Stimulated activated CD4-positive, alpha-beta T cell treated with anti-CD3 and anti-CD28 coated beads, TNF-alpha, amount 100 ng/mL, for 48 hours (primary cell): Measurements from ENCODE around the gene CLEC10A.
A peak's percentile ranks its signal among the peaks of the same experiment; 100 is the strongest.
"Not testable (repeated sequence)": the region's sequence is repeated elsewhere in the genome, so short reads cannot be mapped to it uniquely, and the experiment has no call there.

ENCODE experiments used
- DNase-seq, 3 donors: peaks; one replicate each; pipeline ENCODE4 v3.0.0-alpha.2; 2020; ENCODE audit warnings: low read depth in 3 of 3

CLEC10A gene

DNA sequence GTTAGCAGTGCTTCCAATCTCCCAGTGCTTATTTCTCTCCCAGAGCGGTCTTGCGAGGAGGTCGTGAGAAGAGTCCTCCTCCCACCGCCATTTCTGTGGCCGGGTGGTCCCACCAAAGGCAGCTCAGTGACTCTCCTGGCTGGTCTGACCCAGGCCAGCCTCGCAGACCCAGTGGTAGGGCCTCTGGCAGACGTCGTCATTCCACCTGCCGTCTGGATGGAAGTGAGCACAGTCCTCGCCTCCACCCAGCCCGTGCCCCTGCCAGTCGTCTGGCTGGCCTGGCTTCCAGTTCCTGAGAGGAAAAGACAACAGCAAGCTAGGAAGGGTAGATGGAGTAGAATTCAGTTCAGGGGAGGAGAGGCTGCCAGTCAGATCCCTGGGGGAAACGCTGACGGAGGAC is 5.1 kb downstream of the CLEC10A start:
- DNase-seq: no peak

GRCh38 chr17:7072406-7072805 is 7.6 kb downstream of the CLEC10A start:
- no peak for DNase-seq

DNA sequence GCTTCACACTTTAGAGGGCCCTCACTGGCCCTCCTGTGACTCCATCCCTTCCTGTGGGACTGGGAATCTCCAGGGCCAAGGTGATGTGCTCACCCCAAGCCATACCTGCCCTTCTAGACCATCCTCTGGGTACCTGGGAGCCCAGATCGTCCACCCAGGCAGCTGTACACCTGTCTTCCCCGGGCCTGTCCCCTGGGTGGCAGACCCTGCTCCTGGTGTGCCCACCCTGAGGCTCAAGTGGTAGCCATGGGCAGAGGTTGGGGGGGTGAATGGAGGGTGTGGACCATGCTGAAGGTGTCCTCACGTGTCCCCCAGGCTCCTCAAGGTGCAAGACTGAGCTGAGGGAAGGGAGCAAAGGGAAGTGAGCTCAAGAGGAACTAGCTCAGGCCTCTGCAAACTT is 9.3 kb downstream of the CLEC10A start:
- DNase-seq: no peak

DNA sequence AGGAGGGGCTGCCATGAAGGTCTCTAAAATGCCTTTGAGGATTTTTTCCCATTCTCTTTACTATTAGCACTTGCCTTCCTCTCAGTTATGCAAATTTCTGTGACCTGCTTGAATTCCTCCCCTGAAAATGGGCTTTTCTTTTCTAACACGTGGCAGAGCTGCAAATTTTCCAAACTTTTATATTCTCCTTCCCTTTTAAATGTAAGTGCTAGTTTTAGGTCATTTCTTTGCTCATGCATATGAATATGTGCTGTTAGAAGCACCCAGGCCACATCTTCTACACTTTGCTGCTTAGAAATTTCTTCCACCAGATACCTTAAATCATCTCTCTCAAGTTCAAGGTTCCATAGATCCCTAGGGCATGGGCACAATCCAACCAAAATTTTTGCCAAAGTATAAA is 11.8 kb downstream of the CLEC10A start:
- DNase-seq: no peak

DNA sequence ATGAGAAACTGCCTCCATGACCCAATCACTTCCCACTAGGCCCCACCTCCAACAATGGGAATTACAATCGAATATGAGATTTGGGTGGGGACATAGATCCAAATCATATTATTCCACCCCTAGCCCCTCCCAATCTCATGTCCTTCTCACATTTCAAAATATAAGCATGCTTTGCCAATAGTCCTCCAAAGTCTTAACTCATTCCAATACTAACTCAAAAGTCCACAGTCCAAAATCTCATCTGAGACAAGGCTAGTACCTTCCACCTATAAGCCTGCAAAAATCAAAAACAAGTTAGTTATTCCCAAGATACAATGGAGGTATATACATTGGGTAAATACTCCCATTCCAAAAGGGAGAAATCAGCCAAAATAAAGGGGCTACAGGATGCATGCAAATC is 12.9 kb downstream of the CLEC10A start:
- no peak for DNase-seq

- no peak for DNase-seq
Measured at GRCh38 chr17:7064261-7064660, 15.8 kb downstream of the CLEC10A start.

DNA sequence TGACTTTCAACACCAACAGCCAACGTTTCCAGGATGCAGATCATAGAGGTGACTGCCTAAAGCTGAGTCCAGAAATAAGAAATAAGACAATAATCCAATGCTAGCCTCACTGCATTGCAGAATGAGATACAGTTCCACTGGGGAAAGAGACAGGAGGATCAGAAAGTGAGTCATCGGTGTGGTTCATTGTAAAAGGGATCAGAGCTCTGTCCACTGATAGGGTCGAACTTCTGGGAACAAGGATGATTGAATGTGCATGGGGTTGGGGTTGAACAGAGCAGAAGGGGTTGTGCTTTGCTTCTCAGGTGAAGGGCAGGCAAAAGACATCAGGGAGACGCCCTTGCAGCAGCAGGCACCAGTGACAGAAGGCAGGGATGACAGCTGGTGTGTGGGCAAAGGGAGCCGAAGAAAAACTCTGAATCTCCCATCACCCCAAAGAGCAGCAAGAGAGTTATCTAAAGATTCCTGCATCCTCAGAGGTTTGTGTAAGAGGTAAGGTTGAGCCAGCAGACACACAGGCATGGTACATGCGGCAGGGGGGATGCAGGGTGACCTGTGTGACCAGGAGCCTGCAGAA is 16.4 kb downstream of the CLEC10A start:
- DNase-seq: no peak

- peak in 2 of 3 donors; percentile 48 to 51 for DNase-seq
Measured at GRCh38 chr17:7060165-7060891, 19.7 kb downstream of the CLEC10A start.

GRCh38 chr17:7058831-7059447 is 21.1 kb downstream of the CLEC10A start:
- no peak for DNase-seq

- DNase-seq: no peak
Measured at GRCh38 chr17:7056386-7056785, 23.7 kb downstream of the CLEC10A start.

DNA sequence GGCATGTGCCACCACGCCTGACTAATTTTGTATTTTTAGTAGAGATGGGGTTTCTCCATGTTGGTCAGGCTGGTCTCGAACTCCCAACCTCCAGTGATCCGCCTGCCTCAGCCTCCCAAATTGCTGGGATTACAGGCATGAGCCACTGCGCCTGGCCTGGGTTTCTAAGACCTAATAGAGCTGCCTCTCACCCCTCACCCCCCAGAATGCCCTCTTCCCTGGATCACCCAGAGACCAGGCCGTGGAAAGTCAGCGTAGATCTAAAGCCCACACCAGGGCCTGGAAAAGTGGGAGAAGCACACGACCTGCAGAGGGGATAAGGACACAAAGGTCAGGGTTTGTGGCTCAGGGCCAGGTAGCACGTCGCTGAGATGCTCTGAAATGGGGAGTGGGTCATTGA is 29.5 kb downstream of the CLEC10A start:
- DNase-seq: not testable (repeated sequence)

DNA sequence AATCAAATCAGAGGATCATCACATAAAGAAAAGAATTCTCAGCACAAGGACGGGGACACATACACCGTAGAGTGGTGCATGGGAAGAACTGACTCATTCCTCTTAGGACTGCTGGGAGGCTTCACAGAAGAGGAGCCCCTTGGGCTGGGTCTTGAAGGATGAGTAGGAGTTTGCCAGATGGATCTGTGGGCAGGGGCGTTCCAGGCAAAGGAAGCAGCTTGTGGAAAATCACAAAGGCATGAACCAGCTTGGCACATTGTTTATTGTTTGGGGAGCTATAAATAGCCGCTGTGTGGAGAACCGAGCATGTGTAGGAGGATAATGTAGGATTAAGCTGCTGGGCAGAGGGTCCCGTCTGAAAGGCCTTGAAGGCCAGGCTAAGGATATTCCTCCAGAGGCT is 31.1 kb downstream of the CLEC10A start:
- DNase-seq: no peak

- DNase-seq: no peak
Measured at GRCh38 chr17:7047566-7047965, 32.5 kb downstream of the CLEC10A start.

- DNase-seq: peak; percentile 30 to 68 (median 63)
Measured at GRCh38 chr17:7046725-7047397, 33.2 kb downstream of the CLEC10A start.

DNA sequence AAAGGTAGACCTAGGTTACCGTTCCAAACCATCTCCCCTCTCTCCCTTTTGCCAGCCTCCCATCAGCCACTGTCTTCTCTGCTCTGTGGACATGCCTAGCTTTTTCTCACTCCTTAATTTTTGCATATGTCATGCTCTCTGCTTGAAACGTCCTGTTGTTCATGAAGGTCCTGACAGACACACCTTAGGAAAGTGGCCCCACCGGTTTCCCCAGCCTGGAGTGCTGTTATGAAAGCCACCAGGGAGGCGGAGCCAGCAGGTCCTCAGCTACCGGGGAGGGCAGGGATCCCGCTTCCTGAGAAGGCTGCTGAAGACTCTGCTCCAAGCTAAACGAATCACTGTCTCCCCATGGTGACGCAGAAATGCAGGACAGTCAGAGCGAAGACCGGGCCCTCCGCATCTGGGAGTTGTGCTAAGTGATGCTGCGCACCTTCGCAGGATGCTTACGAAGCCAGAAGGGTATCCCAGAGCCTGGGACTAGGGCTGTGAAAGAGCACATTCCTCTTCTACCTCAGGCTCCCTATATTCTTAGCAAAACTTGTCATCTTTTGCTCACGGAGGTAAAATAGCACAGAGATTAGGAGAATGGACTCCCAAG is 33.8 kb downstream of the CLEC10A start:
- DNase-seq: no peak

DNA sequence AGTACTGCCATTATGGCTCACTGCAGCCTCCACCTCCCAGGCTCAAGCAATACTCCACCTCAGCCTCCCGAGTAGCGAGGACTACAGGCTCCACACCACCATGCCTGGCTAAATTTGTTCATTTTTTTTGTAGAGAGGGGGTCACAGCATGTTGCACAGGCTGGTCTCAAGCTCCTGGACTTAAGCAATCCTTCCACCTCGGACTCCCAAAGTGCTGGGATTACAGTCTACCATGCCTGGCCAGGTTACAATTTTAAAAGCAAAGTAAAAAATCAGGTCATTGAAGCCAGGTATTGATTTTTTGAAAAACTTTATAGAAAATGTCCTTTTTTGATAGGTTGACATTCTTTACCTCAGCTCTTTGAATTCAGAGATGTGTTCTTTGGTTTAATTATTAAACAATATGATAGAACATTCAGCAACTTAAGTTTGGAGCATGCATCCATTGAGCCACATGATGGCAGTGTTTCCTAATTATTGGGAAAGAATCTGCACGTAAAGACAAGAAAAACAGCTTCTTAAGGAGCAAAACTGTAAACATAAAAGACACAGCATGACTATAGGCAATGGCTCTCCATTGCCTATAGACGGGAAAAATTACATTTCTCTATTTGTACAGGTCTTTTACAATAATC is 34.4 kb downstream of the CLEC10A start:
- DNase-seq: no peak

- no peak for DNase-seq
Measured at GRCh38 chr17:7043497-7044198, 36.4 kb downstream of the CLEC10A start, which contains the start of gene SLC16A11. TSS of gene SLC16A11 (minus strand) at chr17:7044092. CDS start at chr17:7043513, 579 bp downstream.

DNA sequence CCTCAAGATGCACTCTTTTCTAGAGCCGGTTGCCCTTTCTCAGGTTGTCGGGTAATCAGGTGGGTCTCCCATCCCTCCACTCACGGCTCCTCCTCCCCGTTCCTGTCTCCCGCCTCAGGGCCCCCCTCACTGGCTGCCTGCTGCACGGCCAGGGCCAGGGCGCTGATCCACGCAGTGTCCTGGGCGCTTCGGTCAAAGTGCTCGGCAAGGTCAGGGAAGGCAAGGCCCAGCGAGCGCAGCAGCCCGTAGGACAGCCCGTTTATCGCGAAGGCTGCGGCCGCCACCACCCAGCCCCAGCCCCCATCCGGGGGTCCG is 36.9 kb downstream of the CLEC10A start:
- no peak for DNase-seq

- DNase-seq: no peak
Measured at GRCh38 chr17:7042501-7043181, 37.4 kb downstream of the CLEC10A start.

- no peak for DNase-seq
Measured at GRCh38 chr17:7041607-7042500, 38.2 kb downstream of the CLEC10A start.
